Fibroblast of lung (primary cell): Measurements from ENCODE around the gene SRPK2.

Experiments
- CTCF ChIP-seq, 2 donors: IDR thresholded peaks in 1 of 2; conservative IDR thresholded peaks in 1 of 2; 1 replicate in 1 of 2; 2 replicates in 1 of 2; pipeline ENCODE4 v1.5.1; 2011 to 2012; ENCODE audit warnings: low read length in 2 of 2, control low read depth in 1 of 2, inconsistent platforms in 1 of 2, low read depth in 1 of 2, mild to moderate bottlenecking in 1 of 2
- EZH2 ChIP-seq: IDR thresholded peaks from 2 replicates; pipeline ENCODE4 v1.5.1; 2012; ENCODE audit warnings: low read length, control low read depth, mild to moderate bottlenecking; ENCODE audit errors: missing control alignments

GRCh38 chr7:105246256-105246655 lies 142.5 kb downstream of the SRPK2 start:
- TF ChIP-seq CTCF (conservative IDR thresholded peaks at IDR 0.05 in 1 of 2, IDR thresholded peaks at IDR 0.05 in 1 of 2; ENCODE audit: low read depth in 1 of 2, low read length in 2 of 2) (no peak), EZH2 (no peak)
